ENCODE results near the gene TSPAN9. TPM values are rescaled to one million over a fixed set of nuclear protein-coding genes. Genes with fewer than 3 reads are reported as not detected.
A peak's percentile ranks its signal among the peaks of the same experiment; 100 is the strongest.

Gene TSPAN9
- total and polyA plus RNA-seq, 4 donors: 17.4 to 62.9 (median 34.2) TPM

DNA sequence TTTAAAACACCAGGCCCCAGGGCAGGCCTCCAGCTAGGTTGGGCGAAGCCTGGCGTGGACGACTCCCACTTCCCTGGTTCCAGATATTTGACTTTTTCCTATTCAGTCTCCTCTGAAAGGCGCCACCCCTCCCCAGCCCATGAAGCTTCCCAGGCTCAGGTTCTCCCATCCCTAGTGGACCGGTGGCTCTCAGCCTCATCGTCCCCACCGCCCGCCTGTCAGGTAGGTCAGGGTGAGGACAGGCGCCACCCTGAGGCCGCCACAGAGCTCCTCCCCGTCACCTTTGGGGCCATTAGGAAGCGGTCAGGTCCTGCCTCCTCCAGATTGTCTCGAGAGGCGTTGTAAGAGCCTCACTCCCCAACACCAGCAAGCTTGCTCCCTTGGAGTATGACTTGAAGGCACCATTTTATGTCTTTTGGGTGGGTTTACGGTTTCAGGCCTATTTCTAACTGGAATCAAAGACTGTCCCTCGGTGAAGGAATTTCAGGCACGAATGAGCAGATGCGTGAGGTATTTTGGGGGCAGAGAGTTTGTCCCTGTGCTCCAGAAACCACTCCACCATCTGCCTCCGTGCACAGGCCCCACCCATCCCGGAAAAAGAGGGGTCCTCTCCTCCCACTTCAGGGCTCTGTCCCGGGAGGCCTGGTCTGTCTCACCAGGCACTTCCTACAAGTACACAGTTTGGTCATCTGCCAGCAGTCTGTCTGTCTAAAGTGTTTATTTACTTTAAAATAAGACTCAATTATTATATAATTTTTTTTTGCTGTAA lies 55.6 kb downstream of the TSPAN9 start:
- Histone ChIP-seq H3K27ac (ENCODE audit: low read depth in 1 of 2, low read length in 2 of 2) (no peak overlapping the region), H3K9ac (ENCODE audit: low read depth in 1 of 2, low read length in 2 of 2) (no peak overlapping the region), H3K4me1 (ENCODE audit: control insufficient read depth in 4 of 4, insufficient read depth in 4 of 4, low read length in 3 of 4) (peaks cover 8 to 65% (median 40%) of the 10 kb centered on the region in 4 donors), H3K9me3 (ENCODE audit: control insufficient read depth in 4 of 4, low read length in 3 of 4) (no peaks in the 10 kb centered on the region), H3K27me3 (ENCODE audit: control insufficient read depth in 4 of 4, insufficient read depth in 4 of 4, low read length in 3 of 4) (no peaks in the 10 kb centered on the region), H3K36me3 (ENCODE audit: control insufficient read depth in 4 of 4, insufficient read depth in 3 of 4, low read depth in 1 of 4, low read length in 3 of 4) (peaks cover 0 to 2% (median 0%) of the 10 kb centered on the region in 4 donors), H3K4me3 (ENCODE audit: low read depth in 1 of 3, low read length in 3 of 3) (no peak overlapping the region)
- TF ChIP-seq SP1 (IDR thresholded peaks at IDR 0.05) (no peak), RXRA (IDR thresholded peaks at IDR 0.05) (peak; percentile 23 to 39)
- no peak for DNase-seq (ENCODE audit: low spot score)
- WGBS: 69% methylated on average over 21 of the region's 21 CpGs

DNA sequence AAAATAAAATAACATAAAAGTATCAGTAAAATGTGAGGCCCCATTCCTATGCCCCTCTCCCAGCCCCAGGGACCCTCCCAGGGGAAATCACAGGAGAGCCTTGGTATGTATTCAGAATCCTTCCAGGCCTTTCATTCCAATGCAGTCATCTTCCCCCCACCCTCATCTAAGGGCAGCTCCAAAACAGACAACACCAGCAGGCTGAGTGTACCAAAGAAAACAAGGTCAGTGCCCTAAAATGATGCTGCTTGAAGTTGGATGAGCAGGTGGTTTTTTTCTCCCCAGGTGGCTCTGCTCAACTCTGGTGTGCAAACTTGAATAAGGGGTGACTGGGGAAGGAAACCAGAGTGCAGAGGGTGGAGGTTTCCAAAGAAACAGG lies 56.2 kb downstream of the TSPAN9 start:
- Histone ChIP-seq H3K4me3 (ENCODE audit: low read depth in 1 of 3, low read length in 3 of 3) (no peak overlapping the region), H3K36me3 (ENCODE audit: control insufficient read depth in 4 of 4, insufficient read depth in 3 of 4, low read depth in 1 of 4, low read length in 3 of 4) (peaks cover 0 to 2% (median 0%) of the 10 kb centered on the region in 4 donors), H3K27me3 (ENCODE audit: control insufficient read depth in 4 of 4, insufficient read depth in 4 of 4, low read length in 3 of 4) (no peaks in the 10 kb centered on the region), H3K4me1 (ENCODE audit: control insufficient read depth in 4 of 4, insufficient read depth in 4 of 4, low read length in 3 of 4) (peaks cover 8 to 65% (median 40%) of the 10 kb centered on the region in 4 donors), H3K27ac (ENCODE audit: low read depth in 1 of 2, low read length in 2 of 2) (no peak overlapping the region), H3K9me3 (ENCODE audit: control insufficient read depth in 4 of 4, low read length in 3 of 4) (no peaks in the 10 kb centered on the region), H3K9ac (ENCODE audit: low read depth in 1 of 2, low read length in 2 of 2) (no peak overlapping the region)
- no peak for DNase-seq (ENCODE audit: low spot score)
- TF ChIP-seq EGR1 (IDR thresholded peaks at IDR 0.05; ENCODE audit: low read depth in 2 of 2) (no peak), HNF4G (IDR thresholded peaks at IDR 0.05) (no peak), JUND (IDR thresholded peaks at IDR 0.05) (no peak), FOXA1 (IDR thresholded peaks at IDR 0.05) (no peak), GABPA (IDR thresholded peaks at IDR 0.05 in 1 of 2, conservative IDR thresholded peaks at IDR 0.05 in 1 of 2) (no peak), SP1 (IDR thresholded peaks at IDR 0.05) (no peak), RXRA (IDR thresholded peaks at IDR 0.05) (no peak), NR2F2 (IDR thresholded peaks at IDR 0.05) (no peak), TAF1 (conservative IDR thresholded peaks at IDR 0.05) (no peak), FOXA2 (IDR thresholded peaks at IDR 0.05) (no peak), RAD21 (IDR thresholded peaks at IDR 0.05) (no peak), HNF4A (conservative IDR thresholded peaks at IDR 0.05) (no peak)
- TF ChIP-seq, protein P1, sequence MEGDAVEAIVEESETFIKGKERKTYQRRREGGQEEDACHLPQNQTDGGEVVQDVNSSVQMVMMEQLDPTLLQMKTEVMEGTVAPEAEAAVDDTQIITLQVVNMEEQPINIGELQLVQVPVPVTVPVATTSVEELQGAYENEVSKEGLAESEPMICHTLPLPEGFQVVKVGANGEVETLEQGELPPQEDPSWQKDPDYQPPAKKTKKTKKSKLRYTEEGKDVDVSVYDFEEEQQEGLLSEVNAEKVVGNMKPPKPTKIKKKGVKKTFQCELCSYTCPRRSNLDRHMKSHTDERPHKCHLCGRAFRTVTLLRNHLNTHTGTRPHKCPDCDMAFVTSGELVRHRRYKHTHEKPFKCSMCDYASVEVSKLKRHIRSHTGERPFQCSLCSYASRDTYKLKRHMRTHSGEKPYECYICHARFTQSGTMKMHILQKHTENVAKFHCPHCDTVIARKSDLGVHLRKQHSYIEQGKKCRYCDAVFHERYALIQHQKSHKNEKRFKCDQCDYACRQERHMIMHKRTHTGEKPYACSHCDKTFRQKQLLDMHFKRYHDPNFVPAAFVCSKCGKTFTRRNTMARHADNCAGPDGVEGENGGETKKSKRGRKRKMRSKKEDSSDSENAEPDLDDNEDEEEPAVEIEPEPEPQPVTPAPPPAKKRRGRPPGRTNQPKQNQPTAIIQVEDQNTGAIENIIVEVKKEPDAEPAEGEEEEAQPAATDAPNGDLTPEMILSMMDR (IDR thresholded peaks at IDR 0.05; ENCODE audit: low read depth, low read length, missing input control): no peak
- TF ChIP-seq, protein P2, sequence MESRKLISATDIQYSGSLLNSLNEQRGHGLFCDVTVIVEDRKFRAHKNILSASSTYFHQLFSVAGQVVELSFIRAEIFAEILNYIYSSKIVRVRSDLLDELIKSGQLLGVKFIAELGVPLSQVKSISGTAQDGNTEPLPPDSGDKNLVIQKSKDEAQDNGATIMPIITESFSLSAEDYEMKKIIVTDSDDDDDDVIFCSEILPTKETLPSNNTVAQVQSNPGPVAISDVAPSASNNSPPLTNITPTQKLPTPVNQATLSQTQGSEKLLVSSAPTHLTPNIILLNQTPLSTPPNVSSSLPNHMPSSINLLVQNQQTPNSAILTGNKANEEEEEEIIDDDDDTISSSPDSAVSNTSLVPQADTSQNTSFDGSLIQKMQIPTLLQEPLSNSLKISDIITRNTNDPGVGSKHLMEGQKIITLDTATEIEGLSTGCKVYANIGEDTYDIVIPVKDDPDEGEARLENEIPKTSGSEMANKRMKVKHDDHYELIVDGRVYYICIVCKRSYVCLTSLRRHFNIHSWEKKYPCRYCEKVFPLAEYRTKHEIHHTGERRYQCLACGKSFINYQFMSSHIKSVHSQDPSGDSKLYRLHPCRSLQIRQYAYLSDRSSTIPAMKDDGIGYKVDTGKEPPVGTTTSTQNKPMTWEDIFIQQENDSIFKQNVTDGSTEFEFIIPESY (IDR thresholded peaks at IDR 0.05): no peak
- TF ChIP-seq, protein P3, sequence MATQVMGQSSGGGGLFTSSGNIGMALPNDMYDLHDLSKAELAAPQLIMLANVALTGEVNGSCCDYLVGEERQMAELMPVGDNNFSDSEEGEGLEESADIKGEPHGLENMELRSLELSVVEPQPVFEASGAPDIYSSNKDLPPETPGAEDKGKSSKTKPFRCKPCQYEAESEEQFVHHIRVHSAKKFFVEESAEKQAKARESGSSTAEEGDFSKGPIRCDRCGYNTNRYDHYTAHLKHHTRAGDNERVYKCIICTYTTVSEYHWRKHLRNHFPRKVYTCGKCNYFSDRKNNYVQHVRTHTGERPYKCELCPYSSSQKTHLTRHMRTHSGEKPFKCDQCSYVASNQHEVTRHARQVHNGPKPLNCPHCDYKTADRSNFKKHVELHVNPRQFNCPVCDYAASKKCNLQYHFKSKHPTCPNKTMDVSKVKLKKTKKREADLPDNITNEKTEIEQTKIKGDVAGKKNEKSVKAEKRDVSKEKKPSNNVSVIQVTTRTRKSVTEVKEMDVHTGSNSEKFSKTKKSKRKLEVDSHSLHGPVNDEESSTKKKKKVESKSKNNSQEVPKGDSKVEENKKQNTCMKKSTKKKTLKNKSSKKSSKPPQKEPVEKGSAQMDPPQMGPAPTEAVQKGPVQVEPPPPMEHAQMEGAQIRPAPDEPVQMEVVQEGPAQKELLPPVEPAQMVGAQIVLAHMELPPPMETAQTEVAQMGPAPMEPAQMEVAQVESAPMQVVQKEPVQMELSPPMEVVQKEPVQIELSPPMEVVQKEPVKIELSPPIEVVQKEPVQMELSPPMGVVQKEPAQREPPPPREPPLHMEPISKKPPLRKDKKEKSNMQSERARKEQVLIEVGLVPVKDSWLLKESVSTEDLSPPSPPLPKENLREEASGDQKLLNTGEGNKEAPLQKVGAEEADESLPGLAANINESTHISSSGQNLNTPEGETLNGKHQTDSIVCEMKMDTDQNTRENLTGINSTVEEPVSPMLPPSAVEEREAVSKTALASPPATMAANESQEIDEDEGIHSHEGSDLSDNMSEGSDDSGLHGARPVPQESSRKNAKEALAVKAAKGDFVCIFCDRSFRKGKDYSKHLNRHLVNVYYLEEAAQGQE (IDR thresholded peaks at IDR 0.05): no peak
- TF ChIP-seq, protein P4, sequence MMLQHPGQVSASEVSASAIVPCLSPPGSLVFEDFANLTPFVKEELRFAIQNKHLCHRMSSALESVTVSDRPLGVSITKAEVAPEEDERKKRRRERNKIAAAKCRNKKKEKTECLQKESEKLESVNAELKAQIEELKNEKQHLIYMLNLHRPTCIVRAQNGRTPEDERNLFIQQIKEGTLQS (IDR thresholded peaks at IDR 0.05): no peak
- TF ChIP-seq, protein P5, sequence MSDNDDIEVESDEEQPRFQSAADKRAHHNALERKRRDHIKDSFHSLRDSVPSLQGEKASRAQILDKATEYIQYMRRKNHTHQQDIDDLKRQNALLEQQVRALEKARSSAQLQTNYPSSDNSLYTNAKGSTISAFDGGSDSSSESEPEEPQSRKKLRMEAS (IDR thresholded peaks at IDR 0.05): no peak

Measured in liver (tissue), 9 donors.